HG02610 (cell line): Measurements from ENCODE around the gene STUM.
"Not testable (repeated sequence)": the region's sequence is repeated elsewhere in the genome, so short reads cannot be mapped to it uniquely, and the experiment has no call there.

ENCODE experiments used
- ATAC-seq: cut with Tn5 transposase; IDR thresholded peaks from one replicate; pipeline ENCODE4 v1.9.1; 2021; ENCODE audit warnings: mild to moderate bottlenecking, moderate library complexity; ENCODE audit not compliant: unreplicated experiment

Gene STUM

GRCh38 chr1:226635456-226635941 is 86.9 kb downstream of the STUM start:
- ATAC-seq: no peak

GRCh38 chr1:226636847-226637096 is 88.2 kb downstream of the STUM start:
- no peak for ATAC-seq

- no peak for ATAC-seq
Observed at GRCh38 chr1:226637147-226637935, 88.8 kb downstream of the STUM start.

- no peak for ATAC-seq
Observed at GRCh38 chr1:226638001-226638601, 89.5 kb downstream of the STUM start.

- ATAC-seq: no peak
Observed at GRCh38 chr1:226638608-226639007, 90.0 kb downstream of the STUM start.

- ATAC-seq: not testable (repeated sequence)
Observed at GRCh38 chr1:226639206-226639605, 90.6 kb downstream of the STUM start.

- ATAC-seq: no peak
Observed at GRCh38 chr1:226639631-226640061, 91.1 kb downstream of the STUM start.

GRCh38 chr1:226640321-226641136 is 92.0 kb downstream of the STUM start:
- ATAC-seq: no peak

- ATAC-seq: no peak
Observed at GRCh38 chr1:226641671-226642231, 93.2 kb downstream of the STUM start.

GRCh38 chr1:226642421-226642820 is 93.9 kb downstream of the STUM start:
- ATAC-seq: no peak

GRCh38 chr1:226643177-226643576 is 94.6 kb downstream of the STUM start:
- no peak for ATAC-seq

- ATAC-seq: no peak
Observed at GRCh38 chr1:226643611-226644540, 95.3 kb downstream of the STUM start.

- no peak for ATAC-seq
Observed at GRCh38 chr1:226644541-226645176, 96.1 kb downstream of the STUM start.

- no peak for ATAC-seq
Observed at GRCh38 chr1:226645279-226645976, 96.9 kb downstream of the STUM start.

- ATAC-seq: no peak
Observed at GRCh38 chr1:226646026-226646869, 97.7 kb downstream of the STUM start.

GRCh38 chr1:226646870-226647449 is 98.4 kb downstream of the STUM start:
- ATAC-seq: no peak

GRCh38 chr1:226647719-226648118 is 99.2 kb downstream of the STUM start:
- ATAC-seq: no peak

- ATAC-seq: no peak
Observed at GRCh38 chr1:226648421-226648820, 99.9 kb downstream of the STUM start.
